Activated T-helper 1 cell treated with anti-CD3 and anti-CD28 coated beads, Interleukin-12 subunit alpha, Interleukin-12 subunit beta, Interleukin-2, Interleukin-4 antibody, amounts not matched to agents 30 ng/mL and 10 ng/mL and 1 ng/mL, durations not matched to agents 14 hours and 24 hours and 36 hours (primary cell): ENCODE data around the gene PRODH. TPM values are rescaled to one million over a fixed set of nuclear protein-coding genes. Genes with fewer than 3 reads are reported as not detected.

Experiments used
- DNase-seq: peaks from one replicate; pipeline ENCODE4 v3.0.0; 2021; ENCODE audit warnings: low spot score
- H3K27ac Mint-ChIP-seq: one replicate; pipeline ENCODE4 v1.8.0; 2021; ENCODE audit warnings: mild to moderate bottlenecking, mixed read lengths
- H3K27me3 Mint-ChIP-seq: one replicate; pipeline ENCODE4 v1.8.0; 2022; ENCODE audit warnings: mild to moderate bottlenecking, moderate library complexity, mixed read lengths; ENCODE audit not compliant: insufficient read depth
- H3K36me3 Mint-ChIP-seq: one replicate; pipeline ENCODE4 v1.8.0; 2021; ENCODE audit warnings: low read depth, mixed read lengths
- H3K4me1 Mint-ChIP-seq: one replicate; pipeline ENCODE4 v1.8.0; 2021; ENCODE audit warnings: low read depth, mixed read lengths
- H3K4me3 Mint-ChIP-seq: one replicate; pipeline ENCODE4 v1.8.0; 2021; ENCODE audit warnings: mild to moderate bottlenecking, moderate library complexity, mixed read lengths
- H3K9me3 Mint-ChIP-seq: one replicate; pipeline ENCODE4 v1.8.0; 2021; ENCODE audit warnings: mixed read lengths
- intact Hi-C: fragments of 100-400 bp; cut with micrococcal nuclease; formaldehyde crosslinking; loops from one replicate; pipeline ENCODE4 v1.15.1; 2024
- total RNA-seq: library from RNA; stranded (reverse); gene quantifications from 2 replicates; pipeline ENCODE4 v1.2.3, GENCODE V29; 2022

The PRODH gene
- 1.0 and 1.2 TPM in 2 replicates for total RNA-seq

GRCh38 chr22:18935889-18936529, at the start of gene PRODH:
TSS of gene PRODH (minus strand) at chr22:18936293. CDS start at chr22:18936287, 6 bp downstream.
- H3K4me3 Mint-ChIP-seq, result no peak within 1 kb of the TSS
- H3K27ac Mint-ChIP-seq, result no peak within 1 kb of the TSS
- H3K27me3 Mint-ChIP-seq, result no peaks in the 10 kb centered on the region
- H3K9me3 Mint-ChIP-seq, result no peaks in the 10 kb centered on the region
- no peaks in the 10 kb centered on the region for H3K4me1 Mint-ChIP-seq
- DNase-seq, result no peak
- no peaks in the 10 kb centered on the region for H3K36me3 Mint-ChIP-seq
- intact Hi-C loops, result no loop called here

GRCh38 chr22:18985780-18986179, 49.7 kb upstream of the PRODH start:
- no peaks in the 10 kb centered on the region for H3K36me3 Mint-ChIP-seq
- peaks cover 4% of the 10 kb centered on the region for H3K27me3 Mint-ChIP-seq
- peaks cover 9% of the 10 kb centered on the region for H3K9me3 Mint-ChIP-seq
- H3K4me1 Mint-ChIP-seq, result no peaks in the 10 kb centered on the region
- no peak for DNase-seq
- intact Hi-C loops, result no loop called here
- no peak overlapping the region for H3K4me3 Mint-ChIP-seq
- H3K27ac Mint-ChIP-seq, result no peak overlapping the region

GRCh38 chr22:18984564-18984963, 48.5 kb upstream of the PRODH start:
- Mint-ChIP-seq H3K4me3 (no peak overlapping the region), H3K36me3 (no peaks in the 10 kb centered on the region), H3K27me3 (peaks cover 4% of the 10 kb centered on the region), H3K9me3 (peaks cover 13% of the 10 kb centered on the region), H3K4me1 (no peaks in the 10 kb centered on the region), H3K27ac (no peak overlapping the region)
- no peak for DNase-seq
- intact Hi-C loops, result no loop called here

GRCh38 chr22:18983120-18983651, 47.1 kb upstream of the PRODH start:
- Mint-ChIP-seq H3K4me1 (no peaks in the 10 kb centered on the region), H3K27ac (no peak overlapping the region), H3K9me3 (peaks cover 16% of the 10 kb centered on the region), H3K4me3 (no peak overlapping the region), H3K36me3 (no peaks in the 10 kb centered on the region), H3K27me3 (peaks cover 4% of the 10 kb centered on the region)
- DNase-seq, result no peak
- intact Hi-C loops, result no loop called here

- DNase-seq, result no peak
- H3K27ac Mint-ChIP-seq, result no peak overlapping the region
- H3K4me1 Mint-ChIP-seq, result no peaks in the 10 kb centered on the region
- H3K9me3 Mint-ChIP-seq, result peaks cover 16% of the 10 kb centered on the region
- no peak overlapping the region for H3K4me3 Mint-ChIP-seq
- peaks cover 1% of the 10 kb centered on the region for H3K27me3 Mint-ChIP-seq
- intact Hi-C loops, result no loop called here
- no peaks in the 10 kb centered on the region for H3K36me3 Mint-ChIP-seq
These were observed 44.7 kb upstream of the PRODH start for GRCh38 chr22:18980829-18981228.

GRCh38 chr22:18979957-18980356, 43.9 kb upstream of the PRODH start:
- no peak overlapping the region for H3K4me3 Mint-ChIP-seq
- no peaks in the 10 kb centered on the region for H3K4me1 Mint-ChIP-seq

GRCh38 chr22:18978506-18978905, 42.4 kb upstream of the PRODH start:
- H3K27me3 Mint-ChIP-seq, result no peaks in the 10 kb centered on the region
- no peaks in the 10 kb centered on the region for H3K4me1 Mint-ChIP-seq
- intact Hi-C loops, result no loop called here

More at GRCh38 chr22:18979957-18980356, 43.9 kb upstream of the PRODH start:
- no peak for DNase-seq
- H3K27ac Mint-ChIP-seq, result no peak overlapping the region
- no peaks in the 10 kb centered on the region for H3K36me3 Mint-ChIP-seq
- intact Hi-C loops, result no loop called here
- H3K9me3 Mint-ChIP-seq, result peaks cover 16% of the 10 kb centered on the region
- H3K27me3 Mint-ChIP-seq, result peaks cover 1% of the 10 kb centered on the region

GRCh38 chr22:18977824-18978425, 41.8 kb upstream of the PRODH start:
- Mint-ChIP-seq H3K36me3 (no peaks in the 10 kb centered on the region), H3K4me3 (no peak overlapping the region), H3K9me3 (peaks cover 16% of the 10 kb centered on the region), H3K27me3 (no peaks in the 10 kb centered on the region), H3K4me1 (no peaks in the 10 kb centered on the region), H3K27ac (no peak overlapping the region)
- no peak for DNase-seq
- intact Hi-C loops, result no loop called here

More at GRCh38 chr22:18978506-18978905, 42.4 kb upstream of the PRODH start:
- Mint-ChIP-seq H3K27ac (no peak overlapping the region), H3K36me3 (no peaks in the 10 kb centered on the region), H3K9me3 (peaks cover 16% of the 10 kb centered on the region), H3K4me3 (no peak overlapping the region)
- no peak for DNase-seq

- H3K4me1 Mint-ChIP-seq, result no peaks in the 10 kb centered on the region
- peaks cover 3% of the 10 kb centered on the region for H3K27me3 Mint-ChIP-seq
- no peak overlapping the region for H3K27ac Mint-ChIP-seq
- peaks cover 11% of the 10 kb centered on the region for H3K9me3 Mint-ChIP-seq
- no peaks in the 10 kb centered on the region for H3K36me3 Mint-ChIP-seq
- DNase-seq, result no peak
- intact Hi-C loops, result no loop called here
- no peak overlapping the region for H3K4me3 Mint-ChIP-seq
These were observed 40.2 kb upstream of the PRODH start for GRCh38 chr22:18976197-18976751.

GRCh38 chr22:18975434-18976196, 39.5 kb upstream of the PRODH start:
- Mint-ChIP-seq H3K9me3 (peaks cover 6% of the 10 kb centered on the region), H3K27ac (no peak overlapping the region), H3K4me3 (no peak overlapping the region), H3K4me1 (no peaks in the 10 kb centered on the region), H3K36me3 (no peaks in the 10 kb centered on the region), H3K27me3 (peaks cover 3% of the 10 kb centered on the region)
- intact Hi-C loops, result no loop called here
- no peak for DNase-seq

- Mint-ChIP-seq H3K4me3 (no peak overlapping the region), H3K4me1 (no peaks in the 10 kb centered on the region), H3K9me3 (peaks cover 4% of the 10 kb centered on the region), H3K27me3 (peaks cover 5% of the 10 kb centered on the region), H3K27ac (no peak overlapping the region), H3K36me3 (no peaks in the 10 kb centered on the region)
- intact Hi-C loops, result no loop called here
- no peak for DNase-seq
These were observed 38.5 kb upstream of the PRODH start for GRCh38 chr22:18974477-18975180.

- H3K36me3 Mint-ChIP-seq, result no peaks in the 10 kb centered on the region
- no peaks in the 10 kb centered on the region for H3K9me3 Mint-ChIP-seq
- H3K4me3 Mint-ChIP-seq, result no peak overlapping the region
- no peak overlapping the region for H3K27ac Mint-ChIP-seq
- H3K4me1 Mint-ChIP-seq, result no peaks in the 10 kb centered on the region
- H3K27me3 Mint-ChIP-seq, result peaks cover 16% of the 10 kb centered on the region
- intact Hi-C loops, result no loop called here
- no peak for DNase-seq
These were observed 37.4 kb upstream of the PRODH start for GRCh38 chr22:18973264-18974031.
